OCI-LY7 (cell line): ENCODE data around the gene BTN1A1. TPM values are rescaled to one million over a fixed set of nuclear protein-coding genes. Genes with fewer than 3 reads are reported as not detected.

Source experiments
- BruUV-seq: library from RNA; stranded (reverse); fragments of 400-500 nt; replicated peaks from 2 replicates; lab custom pipeline; 2021; lab: Mats Ljungman, UMichigan
- CTCF ChIA-PET: fragments of 300-600 bp; sonication (Branson Sonifier 250); formaldehyde crosslinking; loops from one replicate; lab custom pipeline; 2022; ENCODE audit warnings: antibody characterized with exemption; ENCODE audit not compliant: unreplicated experiment; lab: Charles Lee
- POLR2A ChIA-PET: fragments of 300-600 bp; sonication (Branson Sonifier 250); formaldehyde crosslinking; loops from one replicate; lab custom pipeline; 2022; ENCODE audit warnings: antibody characterized with exemption; lab: Charles Lee
- DNase-seq: peaks from one replicate; pipeline ENCODE4 v3.0.0-alpha.2; 2015; ENCODE audit warnings: low spot score
- H2AFZ ChIP-seq: fragments of 200-600 bp; sonication (generic), shearing (Covaris generic); 2 replicates; pipeline ENCODE4 v1.6.1; 2014; ENCODE audit warnings: mild to moderate bottlenecking, antibody characterized with exemption, low read length, moderate library complexity
- H3K27ac ChIP-seq: fragments of 200-600 bp; sonication (generic); 2 replicates; pipeline ENCODE4 v1.5.1; 2014; ENCODE audit warnings: mixed run types, low read depth, mild to moderate bottlenecking, moderate library complexity, low read length, inconsistent platforms; ENCODE audit not compliant: poor library complexity, severe bottlenecking
- H3K36me3 ChIP-seq: fragments of 200-600 bp; sonication (generic); 2 replicates; pipeline ENCODE4 v1.6.1; 2014; ENCODE audit warnings: mild to moderate bottlenecking, antibody characterized with exemption, low read length, moderate library complexity, mixed read lengths; ENCODE audit not compliant: insufficient read depth
- H3K4me1 ChIP-seq: fragments of 200-600 bp; sonication (generic); 2 replicates; pipeline ENCODE4 v1.5.1; 2014; ENCODE audit warnings: mild to moderate bottlenecking, low read length; ENCODE audit not compliant: insufficient read depth, poor library complexity, severe bottlenecking
- H3K4me2 ChIP-seq: fragments of 200-600 bp; sonication (generic); 2 replicates; pipeline ENCODE4 v1.6.1; 2014; ENCODE audit warnings: mild to moderate bottlenecking, low read length
- H3K4me3 ChIP-seq: fragments of 200-600 bp; sonication (generic); 2 replicates; pipeline ENCODE4 v1.5.1; 2014; ENCODE audit warnings: mild to moderate bottlenecking, low read depth, low read length; ENCODE audit not compliant: poor library complexity, severe bottlenecking
- H3K79me2 ChIP-seq: fragments of 200-600 bp; sonication (generic); 2 replicates; pipeline ENCODE4 v1.6.1; 2016; ENCODE audit warnings: low read depth, mild to moderate bottlenecking, low read length, moderate library complexity, mixed read lengths; ENCODE audit not compliant: insufficient read depth
- H3K9me2 ChIP-seq: fragments of 200-600 bp; sonication (generic); 2 replicates; pipeline ENCODE4 v1.6.1; 2016; ENCODE audit warnings: mild to moderate bottlenecking, low read length, mixed read lengths; ENCODE audit not compliant: insufficient read depth
- H3K9me3 ChIP-seq: fragments of 200-600 bp; sonication (generic); 2 replicates; pipeline ENCODE4 v1.6.1; 2014; ENCODE audit warnings: mild to moderate bottlenecking, mixed run types, low read length, mixed read lengths
- H4K20me1 ChIP-seq: fragments of 200-600 bp; sonication (generic); 2 replicates; pipeline ENCODE4 v1.6.1; 2014; ENCODE audit warnings: mild to moderate bottlenecking, antibody characterized with exemption, low read length, moderate library complexity, mixed read lengths; ENCODE audit not compliant: insufficient read depth
- CTCF ChIP-seq: fragments of 200-600 bp; sonication (generic); conservative IDR thresholded peaks from 2 replicates; pipeline ENCODE4 v1.5.1; 2014; ENCODE audit warnings: mild to moderate bottlenecking, antibody characterized with exemption, low read length, moderate library complexity, mixed read lengths
- EZH2phosphoT487 ChIP-seq: fragments of 200-600 bp; sonication (generic); IDR thresholded peaks from 2 replicates; pipeline ENCODE4 v1.6.1; 2018; ENCODE audit warnings: low read depth, borderline replicate concordance, mild to moderate bottlenecking, mixed run types, antibody characterized with exemption, low read length, moderate library complexity, mixed read lengths
- intact Hi-C: fragments of 100-400 bp; cut with micrococcal nuclease; formaldehyde crosslinking; loops from one replicate; pipeline ENCODE4 v1.10.0; 2022; ENCODE audit not compliant: unreplicated experiment
- total RNA-seq, 2 experiments: library from RNA; depleted of rRNA in 1 of 2; stranded (reverse); fragments of >200 nt in 1 of 2; shearing (Covaris generic) in 1 of 2; gene quantifications; 2 replicates each; pipeline ENCODE4 v1.2.3, GENCODE V29; 2014 to 2022

Gene BTN1A1
- total RNA-seq, 2 experiments from 2014 or later: 0.25 to 1.0 TPM

- Histone ChIP-seq H3K4me2 (peak overlapping the region; percentile 12; the same call in 1 of the 2 replicates), H3K9me2 (no peaks in the 10 kb centered on the region), H3K79me2 (no peaks in the 10 kb centered on the region), H3K4me3 (no peak overlapping the region), H3K4me1 (peaks cover 18% of the 10 kb centered on the region), H3K27ac (no peak overlapping the region), H2AFZ (no peak overlapping the region), H3K9me3 (peaks cover 21% of the 10 kb centered on the region), H4K20me1 (no peaks in the 10 kb centered on the region), H3K36me3 (peaks cover 92% of the 10 kb centered on the region)
- CTCF ChIA-PET: no interaction called here
- intact Hi-C loops: no loop called here
- TSS peak; percentile 32 for BruUV-seq
- DNase-seq: no peak
- TF ChIP-seq EZH2phosphoT487 (no peak), CTCF (no peak)
- POLR2A ChIA-PET: interaction anchor here (0.6 kb wide), 1 partner anchor 144 kb away, joined by 3 read pairs; no protein-coding TSS in a partner anchor
Observed at GRCh38 chr6:26468829-26469228, 31.3 kb upstream of the BTN1A1 start.

GRCh38 chr6:26470643-26471042 is 29.5 kb upstream of the BTN1A1 start:
- peaks cover 74% of the 10 kb centered on the region for H3K36me3 ChIP-seq
- BruUV-seq: no TSS peak

More at GRCh38 chr6:26470643-26471042, 29.5 kb upstream of the BTN1A1 start:
- Histone ChIP-seq H3K9me3 (peaks cover 21% of the 10 kb centered on the region), H3K79me2 (no peaks in the 10 kb centered on the region; the same call in 1 of the 2 replicates), H3K9me2 (no peaks in the 10 kb centered on the region), H3K4me2 (no peak overlapping the region), H3K4me3 (no peak overlapping the region), H3K4me1 (peaks cover 31% of the 10 kb centered on the region), H3K27ac (no peak overlapping the region), H2AFZ (no peak overlapping the region), H4K20me1 (no peaks in the 10 kb centered on the region)
- no peak for TF ChIP-seq CTCF
- no peak for TF ChIP-seq EZH2phosphoT487
- ChIA-PET CTCF (no interaction called here), POLR2A (interaction anchor here (0.7 kb wide), 1 partner anchor 66 kb away, joined by 3 read pairs; no protein-coding TSS in a partner anchor)
- intact Hi-C loops: loop anchor here (5.0 kb wide), 1 partner anchor 108 kb away; no protein-coding TSS in a partner anchor
- no peak for DNase-seq
